Measurements from ENCODE around the gene CORO7.
A peak's percentile ranks its signal among the peaks of the same experiment; 100 is the strongest.

CORO7 gene

GRCh38 chr16:4408323-4408690 is 8.1 kb downstream of the CORO7 start:
- no peak for TF ChIP-seq CTCF (IDR thresholded peaks at IDR 0.05; ENCODE audit: borderline replicate concordance, insufficient read depth, low read depth, low read length)
- H3K4me3 ChIP-seq (ENCODE audit: low read depth, low read length): no peak overlapping the region

GRCh38 chr16:4407543-4408322 is 8.7 kb downstream of the CORO7 start:
- H3K4me3 ChIP-seq (ENCODE audit: low read depth, low read length): no peak overlapping the region
- TF ChIP-seq CTCF (IDR thresholded peaks at IDR 0.05; ENCODE audit: borderline replicate concordance, insufficient read depth, low read depth, low read length): no peak

GRCh38 chr16:4404967-4405696 is 11.3 kb downstream of the CORO7 start:
- H3K4me3 ChIP-seq (ENCODE audit: low read depth, low read length): no peak overlapping the region
- no peak for TF ChIP-seq CTCF (IDR thresholded peaks at IDR 0.05; ENCODE audit: borderline replicate concordance, insufficient read depth, low read depth, low read length)

- TF ChIP-seq CTCF (IDR thresholded peaks at IDR 0.05; ENCODE audit: borderline replicate concordance, insufficient read depth, low read depth, low read length): peak; percentile 64
- no peak overlapping the region for H3K4me3 ChIP-seq (ENCODE audit: low read depth, low read length)
These were observed 12.0 kb downstream of the CORO7 start for GRCh38 chr16:4404247-4404966.

GRCh38 chr16:4403133-4403949 is 13.1 kb downstream of the CORO7 start:
- no peak overlapping the region for H3K4me3 ChIP-seq (ENCODE audit: low read depth, low read length)
- no peak for TF ChIP-seq CTCF (IDR thresholded peaks at IDR 0.05; ENCODE audit: borderline replicate concordance, insufficient read depth, low read depth, low read length)

- TF ChIP-seq CTCF (IDR thresholded peaks at IDR 0.05; ENCODE audit: borderline replicate concordance, insufficient read depth, low read depth, low read length): peak; percentile 87
- no peak overlapping the region for H3K4me3 ChIP-seq (ENCODE audit: low read depth, low read length)
These were observed 13.8 kb downstream of the CORO7 start for GRCh38 chr16:4402439-4403132.

All from GM12875 (cell line).